Caki2 (cell line): ENCODE data around the gene PRRC2A. TPM values are rescaled to one million over a fixed set of nuclear protein-coding genes. Genes with fewer than 3 reads are reported as not detected.

Source experiments
- DNase-seq: peaks from one replicate; pipeline ENCODE4 v3.0.0-alpha.2; 2015; ENCODE audit warnings: low read depth
- in situ Hi-C: cut with HindIII; loops from 2 replicates; pipeline ENCODE4 v1.10.0; 2016; ENCODE audit warnings: low sequenced_read_pairs, low pct_unique_long_range_greater_than_20kb, mixed read lengths
- total RNA-seq: library from RNA; depleted of rRNA; stranded (reverse); fragments of >200 nt; shearing (Covaris generic); gene quantifications from 2 replicates; pipeline ENCODE4 v1.2.3, GENCODE V29; 2014; ENCODE audit warnings: low replicate concordance

Gene PRRC2A
- total RNA-seq, 1 experiment from 2014 or later: 36.2 TPM

GRCh38 chr6:31636698-31637596 is 16.4 kb downstream of the PRRC2A start:
- in situ Hi-C loops: no loop called here
- DNase-seq: no peak

GRCh38 chr6:31639043-31639442 is 18.5 kb downstream of the PRRC2A start:
- in situ Hi-C loops: no loop called here
- no peak for DNase-seq

GRCh38 chr6:31639449-31639861 is 18.9 kb downstream of the PRRC2A start:
- DNase-seq: no peak
- in situ Hi-C loops: no loop called here

GRCh38 chr6:31640612-31641011 is 20.1 kb downstream of the PRRC2A start:
- in situ Hi-C loops: no loop called here
- DNase-seq: no peak

GRCh38 chr6:31641370-31641769 is 20.9 kb downstream of the PRRC2A start:
- no peak for DNase-seq
- in situ Hi-C loops: no loop called here

- in situ Hi-C loops: no loop called here
- DNase-seq: no peak
Observed at GRCh38 chr6:31642798-31643570, 22.5 kb downstream of the PRRC2A start.

- in situ Hi-C loops: no loop called here
- DNase-seq: no peak
Observed at GRCh38 chr6:31643818-31644454, 23.4 kb downstream of the PRRC2A start.

GRCh38 chr6:31645325-31645724 is 24.8 kb downstream of the PRRC2A start:
- DNase-seq: no peak
- in situ Hi-C loops: no loop called here

GRCh38 chr6:31651602-31652191 is 31.2 kb downstream of the PRRC2A start:
- in situ Hi-C loops: no loop called here
- DNase-seq: peak; percentile 86

GRCh38 chr6:31652925-31653724 is 32.6 kb downstream of the PRRC2A start:
- DNase-seq: peak; percentile 98
- in situ Hi-C loops: no loop called here

GRCh38 chr6:31654574-31655348 is 34.2 kb downstream of the PRRC2A start:
- no peak for DNase-seq
- in situ Hi-C loops: no loop called here

- in situ Hi-C loops: no loop called here
- peak; percentile 56 for DNase-seq
Observed at GRCh38 chr6:31655349-31656237, 35.1 kb downstream of the PRRC2A start, which contains the start of gene APOM. Gene APOM, plus strand, starts transcription at chr6:31655894. Its CDS starts 73 bp downstream, at chr6:31655967.

GRCh38 chr6:31657406-31658157 is 37.1 kb downstream of the PRRC2A start:
- no peak for DNase-seq
- in situ Hi-C loops: no loop called here

GRCh38 chr6:31658158-31658688 is 37.7 kb downstream of the PRRC2A start:
- DNase-seq: no peak
- in situ Hi-C loops: no loop called here

- DNase-seq: no peak
- in situ Hi-C loops: no loop called here
Observed at GRCh38 chr6:31658983-31659648, 38.6 kb downstream of the PRRC2A start.
